Measurements from ENCODE around the gene CEP250.
"Not testable (repeated sequence)": the region's sequence is repeated elsewhere in the genome, so short reads cannot be mapped to it uniquely, and the experiment has no call there.

Gene CEP250

GRCh38 chr20:35446356-35447078 lies 8.9 kb upstream of the CEP250 start:
- no peak for TF ChIP-seq CTCF (IDR thresholded peaks at IDR 0.05; ENCODE audit: insufficient read depth, missing control alignments)
- FAIRE-seq (no peak), DNase-seq (ENCODE audit: insufficient read length, low spot score) (no peak)

GRCh38 chr20:35447082-35447789 lies 8.2 kb upstream of the CEP250 start:
- FAIRE-seq (no peak), DNase-seq (ENCODE audit: insufficient read length, low spot score) (peak; percentile 53)
- peak; percentile 87 for TF ChIP-seq CTCF (IDR thresholded peaks at IDR 0.05; ENCODE audit: insufficient read depth, missing control alignments)

GRCh38 chr20:35448788-35449373 lies 6.5 kb upstream of the CEP250 start:
- TF ChIP-seq CTCF (IDR thresholded peaks at IDR 0.05; ENCODE audit: insufficient read depth, missing control alignments): no peak
- no peak for FAIRE-seq
- no peak for DNase-seq (ENCODE audit: insufficient read length, low spot score)

GRCh38 chr20:35449855-35450254 lies 5.5 kb upstream of the CEP250 start:
- FAIRE-seq; DNase-seq (ENCODE audit: insufficient read length, low spot score): not testable (repeated sequence)

- TF ChIP-seq CTCF (IDR thresholded peaks at IDR 0.05; ENCODE audit: insufficient read depth, missing control alignments): no peak
- no peak for DNase-seq (ENCODE audit: insufficient read length, low spot score)
- FAIRE-seq: no peak
Measured at GRCh38 chr20:35451295-35451694, 4.1 kb upstream of the CEP250 start.

GRCh38 chr20:35453647-35454046 lies 1.8 kb upstream of the CEP250 start:
- FAIRE-seq (no peak), DNase-seq (ENCODE audit: insufficient read length, low spot score) (no peak)
- no peak for TF ChIP-seq CTCF (IDR thresholded peaks at IDR 0.05; ENCODE audit: insufficient read depth, missing control alignments)

GRCh38 chr20:35456700-35457099 lies 1.3 kb downstream of the CEP250 start:
- DNase-seq (ENCODE audit: insufficient read length, low spot score); FAIRE-seq: not testable (repeated sequence)

- DNase-seq (ENCODE audit: insufficient read length, low spot score); FAIRE-seq: not testable (repeated sequence)
Measured at GRCh38 chr20:35457539-35457938, 2.1 kb downstream of the CEP250 start.

Data from D721Med (cell line).